Fibroblast of lung (primary cell): ENCODE results near the gene CWC25. TPM values are rescaled to one million over a fixed set of nuclear protein-coding genes. Genes with fewer than 3 reads are reported as not detected.
"Not testable (repeated sequence)": the region's sequence is repeated elsewhere in the genome, so short reads cannot be mapped to it uniquely, and the experiment has no call there.

Experiments
- DNase-seq, 2 donors: peaks; one replicate each; pipeline versions ENCODE4 v3.0.0 to v3.0.0-alpha.2; 2010; ENCODE audit warnings: low read depth in 2 of 2
- H2AFZ ChIP-seq: 2 replicates; pipeline ENCODE4 v1.5.1; 2012; ENCODE audit warnings: low read length, control low read depth, inconsistent platforms
- H3K27ac ChIP-seq: 2 replicates; pipeline ENCODE4 v1.5.1; 2011; ENCODE audit warnings: low read length, control low read depth; ENCODE audit not compliant: insufficient read depth
- H3K27me3 ChIP-seq: 2 replicates; pipeline ENCODE4 v1.5.1; 2011; ENCODE audit warnings: mild to moderate bottlenecking, low read length; ENCODE audit not compliant: control insufficient read depth, insufficient read depth
- H3K36me3 ChIP-seq: 2 replicates; pipeline ENCODE4 v1.5.1; 2011; ENCODE audit warnings: low read length; ENCODE audit not compliant: control insufficient read depth, insufficient read depth
- H3K4me1 ChIP-seq: 2 replicates; pipeline ENCODE4 v1.5.1; 2011; ENCODE audit warnings: low read length; ENCODE audit not compliant: control insufficient read depth, insufficient read depth; ENCODE audit errors: extremely low read depth
- H3K4me2 ChIP-seq: 2 replicates; pipeline ENCODE4 v1.5.1; 2011; ENCODE audit warnings: low read length, control low read depth; ENCODE audit not compliant: insufficient read depth; ENCODE audit errors: extremely low read depth
- H3K4me3 ChIP-seq, 4 experiments: fragments of 200-600 bp in 1 of 4; sonication (generic) in 1 of 4; replicated peaks in 1 of 4; 2 replicates each; pipeline ENCODE4 v1.5.1; 2011 to 2016; ENCODE audit warnings: low read length in 4 of 4, low read depth in 3 of 4, mild to moderate bottlenecking in 3 of 4, control low read depth in 2 of 4, inconsistent platforms in 1 of 4, mixed read lengths in 1 of 4; ENCODE audit not compliant: insufficient read depth in 1 of 4; ENCODE audit errors: control extremely low read depth in 1 of 4
- H3K79me2 ChIP-seq: 2 replicates; pipeline ENCODE4 v1.5.1; 2012; ENCODE audit warnings: mild to moderate bottlenecking, low read length, inconsistent platforms; ENCODE audit not compliant: control insufficient read depth, insufficient read depth
- H3K9ac ChIP-seq: 2 replicates; pipeline ENCODE4 v1.5.1; 2011; ENCODE audit warnings: mild to moderate bottlenecking, low read length, control low read depth; ENCODE audit not compliant: insufficient read depth
- H3K9me3 ChIP-seq: 2 replicates; pipeline ENCODE4 v1.5.1; 2012; ENCODE audit warnings: low read depth, low read length; ENCODE audit not compliant: control insufficient read depth, insufficient read depth
- H4K20me1 ChIP-seq: 2 replicates; pipeline ENCODE4 v1.5.1; 2011; ENCODE audit warnings: low read length; ENCODE audit not compliant: control insufficient read depth, insufficient read depth; ENCODE audit errors: extremely low read depth
- CTCF ChIP-seq, 2 donors: IDR thresholded peaks in 1 of 2; conservative IDR thresholded peaks in 1 of 2; 1 replicate in 1 of 2; 2 replicates in 1 of 2; pipeline ENCODE4 v1.5.1; 2011 to 2012; ENCODE audit warnings: low read length in 2 of 2, control low read depth in 1 of 2, inconsistent platforms in 1 of 2, low read depth in 1 of 2, mild to moderate bottlenecking in 1 of 2
- EZH2 ChIP-seq: IDR thresholded peaks from 2 replicates; pipeline ENCODE4 v1.5.1; 2012; ENCODE audit warnings: low read length, control low read depth, mild to moderate bottlenecking; ENCODE audit errors: missing control alignments
- polyA plus RNA-seq, 2 donors: library from polyadenylated mRNA; depleted of rRNA in 1 of 2; stranded (reverse) in 1 of 2; unstranded in 1 of 2; fragments of >200 nt; gene quantifications; 2 replicates each; pipeline ENCODE4 v1.2.1, GENCODE V29; 2011 to 2012; ENCODE audit warnings: missing spikeins in 1 of 2
- total RNA-seq: library from RNA; depleted of rRNA; stranded (reverse); fragments of >200 nt; gene quantifications from 2 replicates; pipeline ENCODE4 v1.2.1, GENCODE V29; 2014

The CWC25 gene
- total and polyA plus RNA-seq, 2 donors (not counting 1 experiment from before 2014, with no cell fraction given), result 10.9 to 14.4 TPM

GRCh38 chr17:38789185-38789584 is 35.9 kb downstream of the CWC25 start:
- peaks cover 36% of the 10 kb centered on the region for H3K79me2 ChIP-seq
- no peaks in the 10 kb centered on the region for H3K9me3 ChIP-seq
- peak in 1 of 2 donors; percentile 15 for DNase-seq
- peak overlapping the region; percentile 0 for H3K4me2 ChIP-seq
- peak overlapping the region in 1 of 4 experiments; percentile 19 for H3K4me3 ChIP-seq
- H2AFZ ChIP-seq, result no peak overlapping the region
- TF ChIP-seq CTCF (conservative IDR thresholded peaks at IDR 0.05 in 1 of 2, IDR thresholded peaks at IDR 0.05 in 1 of 2; ENCODE audit: low read depth in 1 of 2, low read length in 2 of 2) (no peak), EZH2 (no peak)
- H4K20me1 ChIP-seq, result no peaks in the 10 kb centered on the region
- H3K9ac ChIP-seq, result no peak overlapping the region
- peaks cover 6% of the 10 kb centered on the region for H3K4me1 ChIP-seq
- H3K27ac ChIP-seq, result peak overlapping the region; percentile 5
- no peaks in the 10 kb centered on the region for H3K27me3 ChIP-seq
- H3K36me3 ChIP-seq, result peaks cover 16% of the 10 kb centered on the region

GRCh38 chr17:38787999-38788398 is 37.1 kb downstream of the CWC25 start:
- not testable (repeated sequence) for H3K27ac ChIP-seq

GRCh38 chr17:38786372-38786771 is 38.7 kb downstream of the CWC25 start:
- no peak for TF ChIP-seq EZH2
- DNase-seq, result no peak
- peaks cover 6% of the 10 kb centered on the region for H3K4me1 ChIP-seq
- H3K27me3 ChIP-seq, result no peaks in the 10 kb centered on the region
- H3K4me3 ChIP-seq, result no peak overlapping the region
- H3K4me2 ChIP-seq, result no peak overlapping the region
- no peaks in the 10 kb centered on the region for H3K9me3 ChIP-seq
- H4K20me1 ChIP-seq, result no peaks in the 10 kb centered on the region
- peaks cover 16% of the 10 kb centered on the region for H3K79me2 ChIP-seq
- no peak overlapping the region for H2AFZ ChIP-seq
- H3K9ac ChIP-seq, result no peak overlapping the region
- peaks cover 31% of the 10 kb centered on the region for H3K36me3 ChIP-seq
- no peak overlapping the region for H3K27ac ChIP-seq

More at GRCh38 chr17:38787999-38788398, 37.1 kb downstream of the CWC25 start:
- H4K20me1 ChIP-seq, H3K4me2 ChIP-seq, H3K9ac ChIP-seq, H2AFZ ChIP-seq, H3K9me3 ChIP-seq, H3K27me3 ChIP-seq, DNase-seq, H3K4me3 ChIP-seq, H3K4me1 ChIP-seq: not testable (repeated sequence)
- Histone ChIP-seq H3K79me2 (peaks cover 27% of the 10 kb centered on the region), H3K36me3 (peaks cover 23% of the 10 kb centered on the region)

- Histone ChIP-seq H3K27ac (no peak overlapping the region), H4K20me1 (no peaks in the 10 kb centered on the region), H3K4me3 (no peak overlapping the region), H3K9me3 (no peaks in the 10 kb centered on the region), H3K36me3 (peaks cover 40% of the 10 kb centered on the region), H3K27me3 (no peaks in the 10 kb centered on the region), H3K9ac (no peak overlapping the region), H3K79me2 (peaks cover 7% of the 10 kb centered on the region), H3K4me2 (no peak overlapping the region), H2AFZ (no peak overlapping the region), H3K4me1 (no peaks in the 10 kb centered on the region)
- no peak for TF ChIP-seq EZH2
- TF ChIP-seq CTCF (conservative IDR thresholded peaks at IDR 0.05 in 1 of 2, IDR thresholded peaks at IDR 0.05 in 1 of 2; ENCODE audit: low read depth in 1 of 2, low read length in 2 of 2), result no peak
- no peak for DNase-seq
Measured at GRCh38 chr17:38783227-38783626, 41.9 kb downstream of the CWC25 start.
